Measurements from ENCODE around the gene ANKRD33.

GRCh38 chr12:51874000-51874399, 13.9 kb upstream of the ANKRD33 start:
- TF ChIP-seq MYC (CRISPR knock-in tag; IDR thresholded peaks at IDR 0.05; ENCODE audit: borderline replicate concordance) = no peak
- no peak for TF ChIP-seq POLR2AphosphoS2 (IDR thresholded peaks at IDR 0.05; ENCODE audit: low read depth, low read length)
- no peak for TF ChIP-seq ZNF75D (CRISPR knock-in tag; IDR thresholded peaks at IDR 0.05; ENCODE audit: borderline replicate concordance)
- no peak for TF ChIP-seq ZNF362 (CRISPR knock-in tag; IDR thresholded peaks at IDR 0.05; ENCODE audit: borderline replicate concordance)
- no peak for TF ChIP-seq ZMAT5 (CRISPR knock-in tag; IDR thresholded peaks at IDR 0.05; ENCODE audit: borderline replicate concordance, low read depth)
- no peak for TF ChIP-seq ZNF331 (CRISPR knock-in tag; IDR thresholded peaks at IDR 0.05)
- TF ChIP-seq HNF4G (IDR thresholded peaks at IDR 0.05; ENCODE audit: borderline replicate concordance, low read depth, low read length) = no peak
- TF ChIP-seq HNF4G (CRISPR knock-in tag; IDR thresholded peaks at IDR 0.05; ENCODE audit: borderline replicate concordance, low read depth) = no peak
- TF ChIP-seq, protein P1, sequence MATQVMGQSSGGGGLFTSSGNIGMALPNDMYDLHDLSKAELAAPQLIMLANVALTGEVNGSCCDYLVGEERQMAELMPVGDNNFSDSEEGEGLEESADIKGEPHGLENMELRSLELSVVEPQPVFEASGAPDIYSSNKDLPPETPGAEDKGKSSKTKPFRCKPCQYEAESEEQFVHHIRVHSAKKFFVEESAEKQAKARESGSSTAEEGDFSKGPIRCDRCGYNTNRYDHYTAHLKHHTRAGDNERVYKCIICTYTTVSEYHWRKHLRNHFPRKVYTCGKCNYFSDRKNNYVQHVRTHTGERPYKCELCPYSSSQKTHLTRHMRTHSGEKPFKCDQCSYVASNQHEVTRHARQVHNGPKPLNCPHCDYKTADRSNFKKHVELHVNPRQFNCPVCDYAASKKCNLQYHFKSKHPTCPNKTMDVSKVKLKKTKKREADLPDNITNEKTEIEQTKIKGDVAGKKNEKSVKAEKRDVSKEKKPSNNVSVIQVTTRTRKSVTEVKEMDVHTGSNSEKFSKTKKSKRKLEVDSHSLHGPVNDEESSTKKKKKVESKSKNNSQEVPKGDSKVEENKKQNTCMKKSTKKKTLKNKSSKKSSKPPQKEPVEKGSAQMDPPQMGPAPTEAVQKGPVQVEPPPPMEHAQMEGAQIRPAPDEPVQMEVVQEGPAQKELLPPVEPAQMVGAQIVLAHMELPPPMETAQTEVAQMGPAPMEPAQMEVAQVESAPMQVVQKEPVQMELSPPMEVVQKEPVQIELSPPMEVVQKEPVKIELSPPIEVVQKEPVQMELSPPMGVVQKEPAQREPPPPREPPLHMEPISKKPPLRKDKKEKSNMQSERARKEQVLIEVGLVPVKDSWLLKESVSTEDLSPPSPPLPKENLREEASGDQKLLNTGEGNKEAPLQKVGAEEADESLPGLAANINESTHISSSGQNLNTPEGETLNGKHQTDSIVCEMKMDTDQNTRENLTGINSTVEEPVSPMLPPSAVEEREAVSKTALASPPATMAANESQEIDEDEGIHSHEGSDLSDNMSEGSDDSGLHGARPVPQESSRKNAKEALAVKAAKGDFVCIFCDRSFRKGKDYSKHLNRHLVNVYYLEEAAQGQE (IDR thresholded peaks at IDR 0.05; ENCODE audit: borderline replicate concordance in 1 of 2, low read depth in 1 of 2, low read length in 2 of 2) = no peak
